Activated T-cell treated with anti-CD3 and anti-CD28 coated beads, Interleukin-2, amount 50 U/mL, for 1 hour (primary cell): ENCODE measurements around the gene ZNF888.
"Not testable (repeated sequence)": the region's sequence is repeated elsewhere in the genome, so short reads cannot be mapped to it uniquely, and the experiment has no call there.

Source experiments
- DNase-seq: peaks from one replicate; pipeline ENCODE4 v3.0.0-alpha.2; 2020

The ZNF888 gene

GRCh38 chr19:52922841-52923777 is at the start of gene ZNF888:
Gene ZNF888, minus strand, starts transcription at chr19:52923428. Its CDS starts 5,555 bp downstream, at chr19:52917873.
- DNase-seq, result peak; percentile 85

- no peak for DNase-seq
Observed at GRCh38 chr19:52967772-52968171, 44.5 kb upstream of the ZNF888 start.

- DNase-seq, result no peak
Observed at GRCh38 chr19:52963247-52963618, 40.0 kb upstream of the ZNF888 start.

GRCh38 chr19:52962394-52963246 is 39.4 kb upstream of the ZNF888 start, which contains the start of gene ZNF816:
Gene ZNF816, minus strand, starts transcription at chr19:52962881. Its CDS starts 6,792 bp downstream, at chr19:52956089.
- DNase-seq, result peak; percentile 99

GRCh38 chr19:52961981-52962380 is 38.8 kb upstream of the ZNF888 start:
- no peak for DNase-seq

GRCh38 chr19:52959613-52960295 is 36.5 kb upstream of the ZNF888 start:
- no peak for DNase-seq

- DNase-seq, result no peak
Observed at GRCh38 chr19:52957591-52957990, 34.4 kb upstream of the ZNF888 start.

- no peak for DNase-seq
Observed at GRCh38 chr19:52956917-52957316, 33.7 kb upstream of the ZNF888 start.

- no peak for DNase-seq
Observed at GRCh38 chr19:52949422-52949821, 26.2 kb upstream of the ZNF888 start.

GRCh38 chr19:52948025-52948770 is 25.0 kb upstream of the ZNF888 start:
- DNase-seq, result no peak

- DNase-seq, result no peak
Observed at GRCh38 chr19:52946322-52947310, 23.4 kb upstream of the ZNF888 start.

- no peak for DNase-seq
Observed at GRCh38 chr19:52945652-52946321, 22.6 kb upstream of the ZNF888 start.

- DNase-seq, result not testable (repeated sequence)
Observed at GRCh38 chr19:52944703-52945493, 21.7 kb upstream of the ZNF888 start.

- DNase-seq, result no peak
Observed at GRCh38 chr19:52943884-52944643, 20.8 kb upstream of the ZNF888 start.

GRCh38 chr19:52943134-52943883 is 20.1 kb upstream of the ZNF888 start:
- DNase-seq, result no peak

GRCh38 chr19:52942386-52943133 is 19.3 kb upstream of the ZNF888 start:
- DNase-seq, result peak; percentile 96

- DNase-seq, result no peak
Observed at GRCh38 chr19:52941941-52942385, 18.7 kb upstream of the ZNF888 start.
